GM21528 (cell line): ENCODE data around the gene FNTB.

ENCODE experiments used
- ATAC-seq: cut with Tn5 transposase; IDR thresholded peaks from one replicate; pipeline ENCODE4 v1.9.1; 2021; ENCODE audit warnings: mild to moderate bottlenecking, moderate library complexity; ENCODE audit not compliant: unreplicated experiment, low FRiP score

The FNTB gene

GRCh38 chr14:64973826-64974225 lies 12.9 kb upstream of the FNTB start:
- ATAC-seq: no peak

- ATAC-seq: no peak
Observed at GRCh38 chr14:64974563-64974962, 12.1 kb upstream of the FNTB start.

GRCh38 chr14:64979336-64980074 lies 7.2 kb upstream of the FNTB start:
- ATAC-seq: no peak

- no peak for ATAC-seq
Observed at GRCh38 chr14:64983439-64984310, 3.0 kb upstream of the FNTB start.

GRCh38 chr14:64987438-64987767 lies 708 bp downstream of the FNTB start:
- no peak for ATAC-seq

- ATAC-seq: no peak
Observed at GRCh38 chr14:64990296-64990695, 3.6 kb downstream of the FNTB start.

GRCh38 chr14:64990939-64991338 lies 4.2 kb downstream of the FNTB start:
- ATAC-seq: no peak

GRCh38 chr14:64992328-64992885 lies 5.7 kb downstream of the FNTB start:
- no peak for ATAC-seq

GRCh38 chr14:64993266-64993930 lies 6.7 kb downstream of the FNTB start:
- ATAC-seq: no peak

- ATAC-seq: no peak
Observed at GRCh38 chr14:64994540-64994939, 7.8 kb downstream of the FNTB start.

- ATAC-seq: no peak
Observed at GRCh38 chr14:64995291-64995690, 8.6 kb downstream of the FNTB start.

GRCh38 chr14:64997108-64997794 lies 10.6 kb downstream of the FNTB start:
- no peak for ATAC-seq

GRCh38 chr14:64998455-64998931 lies 11.8 kb downstream of the FNTB start:
- ATAC-seq: no peak

- no peak for ATAC-seq
Observed at GRCh38 chr14:65000898-65001591, 14.3 kb downstream of the FNTB start.

GRCh38 chr14:65001723-65002122 lies 15.0 kb downstream of the FNTB start:
- no peak for ATAC-seq

GRCh38 chr14:65002586-65003210 lies 16.0 kb downstream of the FNTB start:
- no peak for ATAC-seq

- no peak for ATAC-seq
Observed at GRCh38 chr14:65003394-65003793, 16.7 kb downstream of the FNTB start.

- ATAC-seq: no peak
Observed at GRCh38 chr14:65006261-65006721, 19.6 kb downstream of the FNTB start.

GRCh38 chr14:65007202-65007601 lies 20.5 kb downstream of the FNTB start:
- no peak for ATAC-seq
